GM12873 (cell line): ENCODE measurements around the gene STOML2.

Source experiments
- CTCF ChIP-seq: IDR thresholded peaks from 2 replicates; pipeline ENCODE4 v1.5.1; 2012; ENCODE audit warnings: low read depth, mild to moderate bottlenecking, moderate library complexity, low read length, control low read depth; ENCODE audit not compliant: insufficient read depth; ENCODE audit errors: missing control alignments

STOML2 gene, protein sequence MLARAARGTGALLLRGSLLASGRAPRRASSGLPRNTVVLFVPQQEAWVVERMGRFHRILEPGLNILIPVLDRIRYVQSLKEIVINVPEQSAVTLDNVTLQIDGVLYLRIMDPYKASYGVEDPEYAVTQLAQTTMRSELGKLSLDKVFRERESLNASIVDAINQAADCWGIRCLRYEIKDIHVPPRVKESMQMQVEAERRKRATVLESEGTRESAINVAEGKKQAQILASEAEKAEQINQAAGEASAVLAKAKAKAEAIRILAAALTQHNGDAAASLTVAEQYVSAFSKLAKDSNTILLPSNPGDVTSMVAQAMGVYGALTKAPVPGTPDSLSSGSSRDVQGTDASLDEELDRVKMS

GRCh38 chr9:35102769-35103659 lies at the start of gene STOML2:
Gene STOML2 (minus strand): TSS chr9:35103131. CDS start chr9:35103094, 37 bp downstream.
- no peak for TF ChIP-seq CTCF

DNA sequence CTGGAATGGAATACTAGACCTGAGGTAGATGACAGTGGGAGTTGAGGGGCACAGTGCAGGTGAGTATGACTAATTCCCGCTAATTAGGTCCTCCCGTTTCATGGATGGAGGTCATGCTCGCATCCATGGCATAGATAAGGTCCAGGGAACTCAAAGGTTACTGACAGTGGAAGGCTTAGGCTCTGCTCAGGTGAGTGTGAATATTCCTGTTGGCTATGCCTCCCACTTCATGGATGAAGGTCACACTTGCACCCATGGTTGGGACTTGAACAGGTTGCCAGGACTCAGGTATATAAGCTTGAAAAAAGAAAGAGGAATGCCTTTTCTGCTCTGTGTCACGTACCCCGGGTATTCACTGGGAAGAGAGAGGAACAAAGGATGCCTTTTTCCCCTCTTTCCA lies 39.1 kb upstream of the STOML2 start:
- TF ChIP-seq CTCF = no peak

GRCh38 chr9:35140093-35140492 lies 37.2 kb upstream of the STOML2 start:
- TF ChIP-seq CTCF = no peak

GRCh38 chr9:35136866-35137265 lies 33.9 kb upstream of the STOML2 start:
- no peak for TF ChIP-seq CTCF

DNA sequence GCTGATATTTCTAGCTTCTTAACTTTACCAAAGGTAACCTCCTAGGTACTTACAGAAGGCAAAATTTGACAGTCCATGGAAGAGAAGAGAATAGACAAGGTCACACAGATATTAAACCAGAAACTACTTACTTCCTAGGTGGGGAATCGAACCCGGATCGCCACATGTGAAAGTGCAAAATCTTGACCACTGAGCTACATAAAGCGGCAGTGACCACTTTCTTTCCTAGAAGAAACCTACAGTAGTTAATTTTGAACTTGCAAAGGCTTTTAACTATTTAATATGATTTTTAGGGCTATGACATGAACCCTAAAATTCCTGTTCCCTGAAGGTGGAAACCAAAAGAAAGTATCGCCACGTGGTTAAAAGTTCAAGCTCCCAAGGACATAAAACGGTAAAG lies 33.1 kb upstream of the STOML2 start:
- TF ChIP-seq CTCF = no peak

GRCh38 chr9:35134920-35135319 lies 32.0 kb upstream of the STOML2 start:
- no peak for TF ChIP-seq CTCF

GRCh38 chr9:35116898-35117551 lies 14.1 kb upstream of the STOML2 start:
- peak; percentile 96 for TF ChIP-seq CTCF
